Stimulated activated CD8-positive, alpha-beta memory T cell treated with anti-CD3 and anti-CD28 coated beads, Interleukin-12 subunit alpha, Interleukin-12 subunit beta, amount 100 ng/mL, for 1 hour (primary cell): ENCODE measurements around the gene LONRF3.
A peak's percentile ranks its signal among the peaks of the same experiment; 100 is the strongest.
"Not testable (repeated sequence)": the region's sequence is repeated elsewhere in the genome, so short reads cannot be mapped to it uniquely, and the experiment has no call there.

ENCODE experiments used
- DNase-seq: peaks from one replicate; pipeline ENCODE4 v3.0.0-alpha.2; 2020; ENCODE audit warnings: low read depth

LONRF3 gene

DNA sequence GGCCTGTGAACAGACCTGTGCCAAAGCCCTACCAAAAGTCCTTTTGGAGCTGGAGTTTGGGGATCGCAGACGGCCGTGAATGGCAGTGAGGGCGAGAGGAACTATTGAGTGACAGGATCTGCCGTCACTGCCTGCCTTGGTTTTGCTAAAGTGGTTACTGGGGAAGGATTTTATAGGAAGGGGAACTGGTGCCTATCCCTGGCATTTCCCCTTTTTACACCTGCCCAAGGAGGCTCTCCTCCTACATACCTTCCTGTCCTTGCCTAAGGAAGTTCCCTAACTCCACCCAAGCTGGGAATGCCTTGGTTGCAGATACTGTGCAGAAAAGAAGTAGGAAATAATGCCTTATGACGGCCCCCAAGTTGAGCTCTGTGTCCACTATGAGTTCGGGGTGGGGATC is 14.5 kb downstream of the LONRF3 start:
- no peak for DNase-seq

DNA sequence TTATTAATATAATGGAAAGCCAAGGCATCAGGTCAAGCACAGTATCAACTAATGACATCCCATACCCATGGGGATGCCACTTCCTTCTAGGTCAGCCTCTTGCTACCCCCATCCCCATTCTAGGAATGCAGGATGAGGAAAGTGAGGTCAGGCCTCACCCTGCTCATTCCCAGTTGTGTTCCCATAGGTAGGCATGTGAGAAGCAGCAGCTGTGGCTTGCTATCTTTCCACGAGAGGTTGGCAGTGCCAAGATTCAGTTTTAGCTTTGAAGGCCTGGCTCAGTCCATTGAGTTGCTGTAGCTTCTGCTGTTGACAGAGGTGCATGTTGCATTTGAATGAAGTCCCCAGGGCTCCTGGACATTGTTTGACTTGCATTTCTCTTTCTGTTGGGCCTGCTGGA is 15.5 kb downstream of the LONRF3 start:
- DNase-seq, result no peak

DNA sequence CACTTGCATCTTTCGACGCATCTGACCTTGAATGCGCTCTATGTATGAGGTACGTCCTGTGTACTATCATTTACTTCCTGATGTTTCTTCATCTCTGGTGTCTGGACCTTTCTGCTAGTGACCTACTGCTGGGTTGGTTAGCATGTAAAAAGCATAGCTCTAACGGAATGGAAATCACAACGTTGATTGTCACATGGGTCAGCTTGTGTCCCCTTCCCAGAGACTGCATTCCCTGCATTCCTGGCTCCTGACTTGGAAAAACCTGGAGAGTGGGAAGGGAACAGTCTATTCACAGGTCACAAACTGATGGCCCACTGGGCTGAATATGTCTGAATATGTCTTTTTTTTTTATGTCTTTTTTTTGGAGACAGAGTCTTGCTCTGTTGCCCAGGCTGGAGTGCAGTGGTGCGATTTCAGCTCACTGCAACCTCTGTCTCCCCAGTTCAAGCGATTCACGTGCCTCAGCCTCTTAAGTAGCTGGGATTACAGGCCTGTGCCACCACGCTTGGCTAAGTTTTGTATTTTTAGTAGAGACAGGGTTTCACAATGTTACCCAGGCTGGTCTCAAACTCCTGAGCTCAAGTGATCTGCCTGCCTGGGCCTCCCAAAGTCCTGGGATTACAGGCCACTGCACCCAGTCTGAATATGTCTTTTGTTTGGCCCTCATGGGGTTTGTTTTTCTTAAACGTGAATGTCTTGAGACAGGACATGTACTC is 16.3 kb downstream of the LONRF3 start:
- DNase-seq, result no peak

DNA sequence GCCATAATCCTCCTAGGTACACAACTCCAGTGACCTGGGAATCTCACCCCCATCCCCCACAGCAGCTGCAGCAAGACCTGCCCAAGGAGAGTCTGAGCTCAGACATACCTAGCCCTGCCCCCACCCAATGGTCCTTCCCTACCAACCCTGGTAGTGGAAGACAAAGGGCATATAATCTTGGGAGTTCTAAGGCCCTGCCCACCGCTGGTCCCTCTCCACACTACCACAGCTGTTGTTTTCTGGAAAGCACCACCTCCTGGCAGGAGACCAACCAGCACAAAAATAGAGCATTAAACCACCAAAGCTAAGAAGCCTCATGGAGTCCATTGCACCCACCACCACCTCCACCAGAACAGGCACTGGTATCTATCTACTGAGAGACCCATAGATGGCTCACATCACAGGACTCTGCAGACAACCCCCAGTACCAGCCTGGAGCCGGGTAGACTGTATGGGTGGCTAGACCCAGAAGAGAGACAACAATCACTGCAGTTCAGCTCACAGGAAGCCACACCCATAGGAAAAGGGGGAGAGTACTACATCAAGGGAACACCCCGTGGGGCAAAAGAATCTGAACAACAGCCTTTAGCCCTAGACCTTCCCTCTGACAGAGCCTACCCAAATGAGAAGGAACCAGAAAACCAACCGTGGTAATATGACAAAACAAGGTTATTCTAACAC is 18.2 kb downstream of the LONRF3 start:
- not testable (repeated sequence) for DNase-seq

DNA sequence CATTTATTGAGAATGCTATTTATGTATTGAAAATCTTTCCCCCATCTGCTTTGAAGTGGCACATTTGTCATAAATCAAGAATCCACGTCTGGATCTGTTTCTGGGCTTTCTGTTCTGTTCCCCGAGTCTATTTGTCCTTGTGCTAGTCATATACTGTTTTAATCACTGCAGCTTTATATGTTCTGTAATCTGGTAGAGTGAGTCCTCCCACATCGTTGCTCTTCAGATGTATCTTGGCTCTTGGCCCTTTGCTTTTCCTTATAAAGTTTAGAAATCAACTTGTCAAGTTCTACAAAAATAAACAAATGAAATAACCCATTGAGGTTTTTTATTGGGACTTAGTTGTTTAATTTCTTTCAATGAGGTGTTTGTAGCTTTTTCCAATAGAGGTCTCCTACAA is 29.0 kb downstream of the LONRF3 start:
- DNase-seq, result no peak

DNA sequence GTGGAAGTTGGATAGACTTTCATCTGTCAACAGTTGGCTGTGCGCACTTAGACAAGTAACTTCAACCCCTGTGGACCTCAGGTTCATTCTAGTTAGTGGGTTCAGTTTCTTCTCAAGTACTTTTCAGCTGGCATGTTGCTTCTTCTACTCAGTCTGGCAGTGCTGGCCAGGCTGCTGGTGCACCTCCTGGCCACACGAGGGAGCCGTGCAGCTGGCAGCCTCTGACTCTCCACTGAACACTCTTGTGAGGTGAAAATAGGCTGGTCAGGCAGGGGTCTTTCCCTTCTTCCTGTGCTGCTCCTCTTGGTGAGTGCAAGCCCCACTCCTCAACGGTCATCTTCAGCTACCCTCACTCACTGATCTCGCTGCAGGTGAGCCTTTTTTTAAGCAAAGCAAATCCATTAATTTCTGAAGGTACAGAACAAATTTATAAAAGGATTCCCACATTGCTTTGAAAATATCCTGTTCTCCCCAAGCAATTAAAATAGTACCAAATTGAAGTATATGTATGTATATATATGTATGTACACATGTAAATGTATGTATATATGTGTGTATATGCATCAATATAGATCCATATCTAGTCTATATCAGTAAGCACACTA is 30.6 kb downstream of the LONRF3 start:
- peak; percentile 12 for DNase-seq

DNA sequence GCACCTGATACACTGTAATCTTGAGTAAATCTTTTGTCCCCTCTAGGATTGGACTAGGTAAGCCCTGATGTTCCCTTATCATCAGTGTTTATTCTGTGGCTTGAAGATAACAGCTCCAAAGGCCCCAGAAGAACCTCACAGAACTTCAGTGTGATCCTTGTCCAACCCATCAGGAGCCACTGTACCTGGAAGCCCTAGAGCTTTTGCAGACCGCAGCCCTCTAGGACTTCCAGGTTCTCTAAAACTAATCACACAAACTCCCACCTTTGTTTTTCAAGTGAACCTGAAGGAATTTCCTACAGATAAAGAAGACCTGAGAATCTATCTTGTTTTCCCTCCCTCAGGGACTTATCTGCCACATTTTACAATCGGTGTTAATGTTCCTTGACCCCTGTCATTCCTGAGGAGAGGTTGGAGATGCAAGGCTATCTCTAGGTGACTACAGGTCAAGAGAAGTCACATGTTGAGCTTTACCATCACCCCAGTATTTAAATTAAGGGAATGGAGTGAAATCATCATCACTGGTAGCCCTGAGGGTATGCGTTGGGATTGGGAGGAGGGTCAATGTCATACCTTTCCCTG is 32.9 kb downstream of the LONRF3 start:
- DNase-seq, result no peak

DNA sequence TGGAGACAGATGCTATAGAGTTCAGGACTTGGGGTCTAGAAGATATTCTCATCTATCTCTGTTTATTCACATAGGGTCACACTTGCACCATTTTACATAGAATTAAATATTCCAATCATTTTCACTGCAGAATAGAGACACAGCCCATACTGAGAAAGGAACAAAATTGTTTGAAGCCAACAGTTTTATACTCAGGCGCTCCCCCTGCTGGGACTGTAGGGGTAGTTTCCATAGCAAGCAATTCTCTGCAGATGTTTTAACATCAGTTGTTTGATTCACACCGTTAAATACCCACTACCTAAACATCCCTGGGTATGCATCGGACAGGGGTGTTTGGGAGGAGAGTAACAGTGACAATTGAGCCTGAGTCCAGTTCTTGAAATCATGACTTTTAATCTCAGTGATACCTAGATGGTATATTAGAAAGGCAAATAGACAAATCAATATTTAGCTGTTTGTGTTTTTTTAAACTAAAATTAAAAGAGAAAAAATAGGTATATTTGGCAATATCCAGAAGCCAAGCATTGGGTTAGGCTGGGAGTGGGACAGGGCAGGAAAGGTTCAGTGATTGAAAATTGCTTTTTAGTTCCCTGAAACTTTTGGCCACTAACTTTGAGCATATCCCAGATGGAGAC is 33.8 kb downstream of the LONRF3 start:
- DNase-seq, result no peak

DNA sequence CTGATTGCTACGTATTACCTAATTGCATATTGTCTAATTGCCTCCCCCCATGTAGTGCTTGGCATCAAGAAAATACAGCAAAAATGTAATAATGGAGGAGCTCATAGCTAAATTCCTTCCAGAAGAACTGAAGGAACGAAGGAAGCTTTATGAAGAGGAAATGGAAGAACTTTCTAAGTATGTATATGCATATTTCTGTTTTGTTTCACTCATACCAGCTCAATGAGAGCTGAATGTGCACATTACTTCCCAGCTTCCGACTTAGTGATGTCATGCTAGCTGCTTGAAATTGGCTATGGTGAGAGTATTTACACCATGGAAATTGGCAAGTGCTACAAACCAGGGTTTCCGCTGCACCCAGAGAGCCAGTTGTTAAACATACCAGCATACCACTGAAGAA is 34.7 kb downstream of the LONRF3 start:
- no peak for DNase-seq

DNA sequence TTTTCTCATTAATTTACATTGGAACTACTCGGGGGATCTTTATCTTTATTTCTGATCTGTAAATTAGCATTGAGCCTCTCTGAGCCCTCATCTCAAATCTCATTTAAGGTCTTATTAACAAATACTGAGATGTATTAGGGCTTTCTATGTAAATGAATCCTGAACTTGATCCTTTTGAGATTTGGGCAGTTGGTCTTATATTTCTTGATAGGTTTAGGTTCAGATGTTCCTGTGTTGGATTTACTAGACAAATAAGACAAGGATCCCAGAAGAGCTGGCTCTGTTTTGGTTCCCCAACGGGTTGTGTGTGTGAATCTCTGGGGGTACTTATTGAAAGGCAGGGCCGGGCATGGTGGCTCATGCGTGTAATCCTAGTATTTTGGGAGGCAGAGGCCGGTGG is 36.1 kb downstream of the LONRF3 start:
- no peak for DNase-seq

DNA sequence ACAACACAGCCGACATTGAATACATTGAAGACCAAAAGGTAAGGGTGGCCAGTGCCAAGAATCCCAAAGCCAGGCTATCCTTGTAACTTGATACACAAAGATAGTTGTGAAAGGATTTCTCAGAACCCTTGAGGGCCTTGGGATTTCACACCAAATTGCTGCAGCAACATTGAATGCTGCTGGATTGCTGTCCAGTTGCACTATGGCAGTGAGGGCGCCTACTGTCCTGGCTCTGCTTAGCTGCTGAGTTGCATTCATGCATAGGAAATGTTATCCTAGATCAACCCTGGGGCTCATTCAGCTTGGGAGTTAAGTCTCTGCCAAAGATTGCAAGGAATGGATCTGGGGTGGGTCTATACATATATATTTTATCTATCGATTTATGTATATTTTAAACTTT is 38.7 kb downstream of the LONRF3 start:
- DNase-seq, result no peak

DNA sequence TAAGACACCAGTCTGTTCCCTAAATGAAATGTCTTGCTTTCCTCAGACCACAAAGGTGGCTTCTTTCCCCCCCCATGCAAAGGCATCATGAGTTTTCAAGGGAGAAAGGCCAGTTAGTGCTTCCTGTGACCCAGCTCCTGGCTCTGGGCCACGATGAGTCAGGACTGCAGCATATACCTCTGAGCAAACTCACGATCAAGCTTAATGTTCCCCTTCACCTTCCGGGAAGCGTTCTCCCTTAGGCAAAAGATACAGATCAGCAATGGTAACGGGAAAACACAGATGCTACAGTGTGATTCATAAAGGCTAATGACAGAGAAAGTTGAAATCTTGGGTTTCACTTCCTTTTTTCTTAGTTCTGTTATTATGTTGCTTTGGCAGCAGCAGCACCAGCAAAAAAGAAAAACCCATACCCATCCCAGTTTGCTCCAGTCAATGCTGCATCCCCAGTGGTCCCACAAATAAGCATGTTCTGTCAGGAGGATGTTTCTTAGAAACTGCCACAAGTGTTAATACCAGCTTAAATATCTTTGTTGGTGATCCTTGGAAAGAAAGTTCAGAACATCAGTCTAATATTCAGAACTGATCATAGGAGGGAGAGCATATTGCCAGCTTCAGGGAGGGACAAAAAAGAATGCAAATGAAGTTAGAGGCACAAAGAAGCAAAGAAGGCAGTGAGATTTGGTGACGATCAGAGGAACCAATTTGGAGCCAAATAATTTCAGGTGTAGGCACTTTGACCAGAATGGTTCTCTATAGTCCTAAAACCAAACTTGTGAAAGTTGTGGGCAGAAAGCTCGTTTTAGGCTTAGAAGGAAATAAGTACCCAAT is 41.2 kb downstream of the LONRF3 start:
- DNase-seq, result no peak

DNA sequence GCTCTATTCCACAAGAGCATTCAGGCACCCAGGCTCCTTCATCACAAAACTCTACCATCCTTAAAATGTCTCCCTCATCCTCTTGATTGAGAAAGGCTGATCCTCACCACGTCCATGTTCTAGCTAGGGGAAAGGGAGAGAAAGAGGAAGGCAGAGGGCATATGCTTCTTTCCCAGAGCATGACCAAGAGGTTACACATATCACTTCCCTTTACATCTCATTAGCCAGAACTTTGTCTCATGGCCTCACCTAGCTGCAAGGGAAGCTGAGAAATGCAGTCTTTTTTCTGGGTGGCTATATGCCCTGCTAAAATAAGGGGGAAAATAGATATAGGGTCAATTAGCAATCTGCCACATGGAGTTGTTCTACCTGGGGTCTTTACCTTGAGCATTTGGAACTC is 42.7 kb downstream of the LONRF3 start:
- DNase-seq, result no peak

DNA sequence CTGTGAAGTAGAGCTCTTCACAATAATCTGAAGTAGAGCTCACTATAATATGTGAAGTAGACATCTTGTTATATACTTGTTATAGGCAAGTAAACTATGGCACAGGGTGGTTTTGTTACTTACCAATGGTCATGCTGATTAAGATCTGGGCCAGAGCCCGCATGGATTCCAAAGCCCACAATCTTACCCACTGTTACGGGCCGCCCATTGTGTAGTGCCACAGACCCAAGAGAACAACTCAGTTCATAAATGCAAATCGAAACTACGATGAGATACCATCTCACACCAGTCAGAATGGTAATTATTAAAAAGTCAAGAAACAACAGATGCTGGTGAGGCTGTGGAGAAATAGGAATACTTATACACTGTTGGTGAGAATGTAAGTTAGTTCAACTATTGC is 51.5 kb downstream of the LONRF3 start:
- no peak for DNase-seq

DNA sequence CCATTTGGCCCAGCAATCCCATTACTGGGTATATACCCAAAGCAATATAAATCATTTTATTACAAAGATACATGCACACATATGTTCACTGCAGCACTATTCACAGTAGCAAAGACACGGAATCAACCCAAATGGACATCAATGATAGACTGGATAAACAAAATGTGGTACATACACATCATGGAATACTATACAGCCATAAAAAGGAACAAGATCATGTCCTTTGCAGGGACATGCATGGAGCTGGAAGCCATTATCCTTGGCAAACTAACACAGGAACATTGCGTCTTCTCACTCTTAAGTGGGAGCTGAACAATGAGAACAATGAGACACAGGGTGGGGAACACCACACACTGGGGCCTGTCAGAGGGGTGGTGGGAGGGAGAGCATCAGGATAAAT is 51.9 kb downstream of the LONRF3 start:
- DNase-seq, result not testable (repeated sequence)

DNA sequence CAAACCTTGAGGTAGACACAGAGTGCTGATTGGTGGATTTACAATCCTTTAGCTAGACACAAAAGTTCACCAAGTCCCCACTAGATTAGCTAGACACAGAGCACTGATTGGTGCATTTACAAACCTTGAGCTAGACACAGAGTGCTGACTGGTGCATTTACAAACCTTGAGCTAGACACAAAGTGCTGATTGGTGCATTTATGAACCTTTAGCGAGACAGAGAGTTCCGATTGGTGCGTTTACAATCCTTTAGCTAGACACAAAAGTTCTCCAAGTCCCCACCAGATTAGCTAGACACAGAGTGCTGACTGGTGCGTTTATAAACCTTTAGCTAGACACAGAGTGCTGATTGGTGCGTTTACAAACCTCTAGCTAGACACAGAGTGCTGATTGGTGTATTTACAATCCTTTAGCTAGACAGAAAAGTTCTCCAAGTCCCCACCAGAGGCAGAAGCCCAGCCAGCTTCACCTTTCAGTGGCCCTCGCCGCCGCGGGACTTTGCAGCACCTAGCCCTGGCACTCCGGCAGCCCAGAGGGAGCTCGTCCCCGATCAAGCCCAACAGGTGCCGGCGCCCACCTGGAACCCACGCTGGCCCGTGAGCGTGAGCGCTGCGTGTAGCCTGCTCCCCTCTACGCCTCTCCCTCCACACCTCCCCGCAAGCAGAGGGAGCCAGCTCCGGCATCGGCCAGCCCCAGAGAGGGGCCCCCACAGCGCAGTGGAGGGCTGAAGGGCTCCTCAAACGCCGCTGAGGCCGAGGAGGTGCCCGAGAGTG is 53.7 kb downstream of the LONRF3 start:
- DNase-seq, result not testable (repeated sequence)

DNA sequence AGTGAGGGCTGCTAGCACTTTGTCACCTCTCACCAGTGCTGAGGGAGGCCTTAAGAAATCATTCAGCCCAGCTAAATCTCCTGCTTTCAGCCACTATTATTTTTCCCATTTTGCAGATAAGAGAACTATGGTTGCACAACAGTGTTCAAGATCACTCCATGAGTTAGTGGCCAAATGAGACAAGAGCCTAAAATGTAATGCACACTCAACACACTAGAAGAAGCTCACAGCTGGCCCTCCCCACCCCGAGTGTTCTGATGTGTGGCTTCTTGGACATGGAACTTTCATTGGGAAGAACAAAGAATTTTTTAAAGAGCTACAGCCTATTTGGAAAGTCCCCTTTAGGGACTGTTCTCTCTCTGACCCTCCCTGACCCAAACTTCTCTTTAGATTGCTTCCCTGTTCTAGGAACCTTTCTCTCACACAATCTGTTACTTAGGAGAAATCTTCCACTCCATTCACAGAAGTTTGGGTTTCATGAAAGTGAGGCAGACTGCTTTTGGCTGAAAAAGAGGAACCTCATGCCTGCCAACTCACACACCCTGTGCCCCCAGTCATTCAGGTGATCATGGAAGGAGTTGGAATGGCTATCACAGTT is 54.4 kb downstream of the LONRF3 start:
- no peak for DNase-seq

DNA sequence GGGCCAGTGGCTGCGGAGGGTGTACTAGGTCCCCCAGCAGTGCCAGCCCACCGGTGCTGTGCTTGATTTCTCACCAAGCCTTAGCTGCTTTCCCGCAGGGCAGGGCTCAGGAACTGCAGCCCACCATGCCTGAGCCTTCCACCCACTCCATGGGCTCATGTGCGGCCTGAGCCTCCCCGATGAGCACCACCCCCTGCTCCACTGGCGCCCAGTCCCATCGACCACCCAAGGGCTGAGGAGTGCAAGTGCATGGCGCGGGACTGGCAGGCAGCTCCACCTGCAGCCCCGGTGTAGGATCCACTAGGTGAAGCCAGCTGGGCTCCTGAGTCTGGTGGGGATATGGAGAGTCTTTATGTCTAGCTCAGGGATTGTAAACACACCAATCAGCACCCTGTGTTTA is 55.2 kb downstream of the LONRF3 start:
- not testable (repeated sequence) for DNase-seq

DNA sequence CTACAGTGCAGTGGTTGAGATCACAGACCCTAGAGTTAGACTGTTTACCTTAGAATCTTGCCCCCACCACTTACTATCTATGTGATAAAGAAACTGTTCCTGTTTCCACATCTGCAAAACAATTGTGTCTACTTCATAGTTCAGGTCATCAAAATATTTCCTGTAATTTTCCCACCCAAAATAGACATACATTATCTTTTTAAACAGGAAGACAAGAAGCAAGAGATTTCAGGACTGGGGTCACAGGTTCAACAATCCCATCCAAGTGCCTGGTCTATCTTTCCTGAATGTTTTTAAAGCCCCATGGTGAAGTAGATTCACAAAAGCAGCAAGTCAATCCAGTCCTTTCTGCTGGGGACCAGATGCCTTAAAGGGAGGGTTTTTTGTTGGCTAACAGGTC is 56.6 kb downstream of the LONRF3 start:
- no peak for DNase-seq
